ENCODE results near the gene MYRIP.

Gene MYRIP

GRCh38 chr3:39937315-39937714 is 127.9 kb downstream of the MYRIP start:
- no peak for TF ChIP-seq ZNF274 (IDR thresholded peaks at IDR 0.05; ENCODE audit: low read depth, low read length)
- no peak overlapping the region for H3K4me3 ChIP-seq (ENCODE audit: low read length)

GRCh38 chr3:39937874-39938273 is 128.5 kb downstream of the MYRIP start:
- no peak for TF ChIP-seq ZNF274 (IDR thresholded peaks at IDR 0.05; ENCODE audit: low read depth, low read length)
- no peak overlapping the region for H3K4me3 ChIP-seq (ENCODE audit: low read length)

GRCh38 chr3:39941931-39942330 is 132.5 kb downstream of the MYRIP start:
- no peak overlapping the region for H3K4me3 ChIP-seq (ENCODE audit: low read length)
- TF ChIP-seq ZNF274 (IDR thresholded peaks at IDR 0.05; ENCODE audit: low read depth, low read length), result no peak

- no peak for TF ChIP-seq ZNF274 (IDR thresholded peaks at IDR 0.05; ENCODE audit: low read depth, low read length)
- H3K4me3 ChIP-seq (ENCODE audit: low read length), result no peak overlapping the region
Observed at GRCh38 chr3:39960515-39961191, 151.2 kb downstream of the MYRIP start.

- no peak for TF ChIP-seq ZNF274 (IDR thresholded peaks at IDR 0.05; ENCODE audit: low read depth, low read length)
- no peak overlapping the region for H3K4me3 ChIP-seq (ENCODE audit: low read length)
Observed at GRCh38 chr3:39961230-39961629, 151.8 kb downstream of the MYRIP start.

GRCh38 chr3:39962581-39962980 is 153.2 kb downstream of the MYRIP start:
- H3K4me3 ChIP-seq (ENCODE audit: low read length), result no peak overlapping the region
- no peak for TF ChIP-seq ZNF274 (IDR thresholded peaks at IDR 0.05; ENCODE audit: low read depth, low read length)

GRCh38 chr3:39965461-39965860 is 156.1 kb downstream of the MYRIP start:
- H3K4me3 ChIP-seq (ENCODE audit: low read length), result no peak overlapping the region
- TF ChIP-seq ZNF274 (IDR thresholded peaks at IDR 0.05; ENCODE audit: low read depth, low read length), result no peak

GRCh38 chr3:39965997-39966396 is 156.6 kb downstream of the MYRIP start:
- TF ChIP-seq ZNF274 (IDR thresholded peaks at IDR 0.05; ENCODE audit: low read depth, low read length), result no peak
- no peak overlapping the region for H3K4me3 ChIP-seq (ENCODE audit: low read length)

- no peak for TF ChIP-seq ZNF274 (IDR thresholded peaks at IDR 0.05; ENCODE audit: low read depth, low read length)
- no peak overlapping the region for H3K4me3 ChIP-seq (ENCODE audit: low read length)
Observed at GRCh38 chr3:39970982-39971381, 161.6 kb downstream of the MYRIP start.

- no peak overlapping the region for H3K4me3 ChIP-seq (ENCODE audit: low read length)
- no peak for TF ChIP-seq ZNF274 (IDR thresholded peaks at IDR 0.05; ENCODE audit: low read depth, low read length)
Observed at GRCh38 chr3:39971559-39972031, 162.2 kb downstream of the MYRIP start.

- no peak for TF ChIP-seq ZNF274 (IDR thresholded peaks at IDR 0.05; ENCODE audit: low read depth, low read length)
- no peak overlapping the region for H3K4me3 ChIP-seq (ENCODE audit: low read length)
Observed at GRCh38 chr3:39972508-39972907, 163.1 kb downstream of the MYRIP start.

- no peak for TF ChIP-seq ZNF274 (IDR thresholded peaks at IDR 0.05; ENCODE audit: low read depth, low read length)
Observed at GRCh38 chr3:39977058-39977794, 167.8 kb downstream of the MYRIP start.

GRCh38 chr3:39978308-39978707 is 168.9 kb downstream of the MYRIP start:
- no peak overlapping the region for H3K4me3 ChIP-seq (ENCODE audit: low read length)
- TF ChIP-seq ZNF274 (IDR thresholded peaks at IDR 0.05; ENCODE audit: low read depth, low read length), result no peak

More at GRCh38 chr3:39977058-39977794, 167.8 kb downstream of the MYRIP start:
- H3K4me3 ChIP-seq (ENCODE audit: low read length), result no peak overlapping the region

GRCh38 chr3:39980058-39980457 is 170.6 kb downstream of the MYRIP start:
- no peak overlapping the region for H3K4me3 ChIP-seq (ENCODE audit: low read length)
- no peak for TF ChIP-seq ZNF274 (IDR thresholded peaks at IDR 0.05; ENCODE audit: low read depth, low read length)

- TF ChIP-seq ZNF274 (IDR thresholded peaks at IDR 0.05; ENCODE audit: low read depth, low read length), result no peak
- no peak overlapping the region for H3K4me3 ChIP-seq (ENCODE audit: low read length)
Observed at GRCh38 chr3:39980781-39981180, 171.4 kb downstream of the MYRIP start.
